ENCODE measurements around the gene PDSS2.

GRCh38 chr6:107248147-107248546 is 211.2 kb downstream of the PDSS2 start:
- TF ChIP-seq, protein P1, sequence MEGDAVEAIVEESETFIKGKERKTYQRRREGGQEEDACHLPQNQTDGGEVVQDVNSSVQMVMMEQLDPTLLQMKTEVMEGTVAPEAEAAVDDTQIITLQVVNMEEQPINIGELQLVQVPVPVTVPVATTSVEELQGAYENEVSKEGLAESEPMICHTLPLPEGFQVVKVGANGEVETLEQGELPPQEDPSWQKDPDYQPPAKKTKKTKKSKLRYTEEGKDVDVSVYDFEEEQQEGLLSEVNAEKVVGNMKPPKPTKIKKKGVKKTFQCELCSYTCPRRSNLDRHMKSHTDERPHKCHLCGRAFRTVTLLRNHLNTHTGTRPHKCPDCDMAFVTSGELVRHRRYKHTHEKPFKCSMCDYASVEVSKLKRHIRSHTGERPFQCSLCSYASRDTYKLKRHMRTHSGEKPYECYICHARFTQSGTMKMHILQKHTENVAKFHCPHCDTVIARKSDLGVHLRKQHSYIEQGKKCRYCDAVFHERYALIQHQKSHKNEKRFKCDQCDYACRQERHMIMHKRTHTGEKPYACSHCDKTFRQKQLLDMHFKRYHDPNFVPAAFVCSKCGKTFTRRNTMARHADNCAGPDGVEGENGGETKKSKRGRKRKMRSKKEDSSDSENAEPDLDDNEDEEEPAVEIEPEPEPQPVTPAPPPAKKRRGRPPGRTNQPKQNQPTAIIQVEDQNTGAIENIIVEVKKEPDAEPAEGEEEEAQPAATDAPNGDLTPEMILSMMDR (IDR thresholded peaks at IDR 0.05; ENCODE audit: low read depth, low read length, missing input control) = no peak
- TF ChIP-seq, protein P2, sequence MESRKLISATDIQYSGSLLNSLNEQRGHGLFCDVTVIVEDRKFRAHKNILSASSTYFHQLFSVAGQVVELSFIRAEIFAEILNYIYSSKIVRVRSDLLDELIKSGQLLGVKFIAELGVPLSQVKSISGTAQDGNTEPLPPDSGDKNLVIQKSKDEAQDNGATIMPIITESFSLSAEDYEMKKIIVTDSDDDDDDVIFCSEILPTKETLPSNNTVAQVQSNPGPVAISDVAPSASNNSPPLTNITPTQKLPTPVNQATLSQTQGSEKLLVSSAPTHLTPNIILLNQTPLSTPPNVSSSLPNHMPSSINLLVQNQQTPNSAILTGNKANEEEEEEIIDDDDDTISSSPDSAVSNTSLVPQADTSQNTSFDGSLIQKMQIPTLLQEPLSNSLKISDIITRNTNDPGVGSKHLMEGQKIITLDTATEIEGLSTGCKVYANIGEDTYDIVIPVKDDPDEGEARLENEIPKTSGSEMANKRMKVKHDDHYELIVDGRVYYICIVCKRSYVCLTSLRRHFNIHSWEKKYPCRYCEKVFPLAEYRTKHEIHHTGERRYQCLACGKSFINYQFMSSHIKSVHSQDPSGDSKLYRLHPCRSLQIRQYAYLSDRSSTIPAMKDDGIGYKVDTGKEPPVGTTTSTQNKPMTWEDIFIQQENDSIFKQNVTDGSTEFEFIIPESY (IDR thresholded peaks at IDR 0.05) = no peak
- TF ChIP-seq MAX (IDR thresholded peaks at IDR 0.05) (no peak), REST (IDR thresholded peaks at IDR 0.05) (no peak), RAD21 (IDR thresholded peaks at IDR 0.05) (no peak)
